ENCODE measurements around the gene HSD3B7.
A peak's percentile ranks its signal among the peaks of the same experiment; 100 is the strongest.

HSD3B7 gene

GRCh38 chr16:30986129-30986991 is 1.4 kb downstream of the HSD3B7 start:
- H3K9me3 Mint-ChIP-seq: no peaks in the 10 kb centered on the region
- H3K27me3 Mint-ChIP-seq: no peaks in the 10 kb centered on the region
- peaks cover 39% of the 10 kb centered on the region for H3K36me3 Mint-ChIP-seq
- ATAC-seq: no peak
- no peak overlapping the region for H3K27ac Mint-ChIP-seq
- H3K4me3 Mint-ChIP-seq: no peak overlapping the region
- H3K4me1 Mint-ChIP-seq: peaks cover 13% of the 10 kb centered on the region

DNA sequence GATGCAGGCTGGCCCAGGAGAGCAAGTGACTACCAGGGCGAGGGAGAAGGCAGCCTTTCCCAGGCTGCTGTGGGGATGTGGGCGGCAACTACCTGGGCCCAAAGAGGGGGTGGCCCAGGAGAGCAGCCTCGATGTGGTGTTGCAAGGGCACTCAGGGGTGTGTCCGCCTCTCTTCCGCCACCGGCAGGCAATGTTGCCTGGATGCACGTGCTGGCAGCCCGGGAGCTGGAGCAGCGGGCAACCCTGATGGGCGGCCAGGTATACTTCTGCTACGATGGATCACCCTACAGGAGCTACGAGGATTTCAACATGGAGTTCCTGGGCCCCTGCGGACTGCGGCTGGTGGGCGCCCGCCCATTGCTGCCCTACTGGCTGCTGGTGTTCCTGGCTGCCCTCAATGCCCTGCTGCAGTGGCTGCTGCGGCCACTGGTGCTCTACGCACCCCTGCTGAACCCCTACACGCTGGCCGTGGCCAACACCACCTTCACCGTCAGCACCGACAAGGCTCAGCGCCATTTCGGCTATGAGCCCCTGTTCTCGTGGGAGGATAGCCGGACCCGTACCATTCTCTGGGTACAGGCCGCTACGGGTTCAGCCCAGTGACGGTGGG is 2.7 kb downstream of the HSD3B7 start:
- Mint-ChIP-seq H3K4me3 (no peak overlapping the region), H3K27ac (no peak overlapping the region), H3K9me3 (no peaks in the 10 kb centered on the region), H3K4me1 (peaks cover 13% of the 10 kb centered on the region), H3K27me3 (no peaks in the 10 kb centered on the region), H3K36me3 (peaks cover 25% of the 10 kb centered on the region)
- no peak for ATAC-seq

- ATAC-seq: no peak
- no peaks in the 10 kb centered on the region for H3K27me3 Mint-ChIP-seq
- peaks cover 13% of the 10 kb centered on the region for H3K36me3 Mint-ChIP-seq
- H3K4me3 Mint-ChIP-seq: no peak overlapping the region
- no peak overlapping the region for H3K27ac Mint-ChIP-seq
- peaks cover 12% of the 10 kb centered on the region for H3K4me1 Mint-ChIP-seq
- no peaks in the 10 kb centered on the region for H3K9me3 Mint-ChIP-seq
These were observed 4.6 kb downstream of the HSD3B7 start for GRCh38 chr16:30989469-30990047.

- peaks cover 12% of the 10 kb centered on the region for H3K4me1 Mint-ChIP-seq
- H3K9me3 Mint-ChIP-seq: no peaks in the 10 kb centered on the region
- H3K27ac Mint-ChIP-seq: no peak overlapping the region
- peaks cover 13% of the 10 kb centered on the region for H3K36me3 Mint-ChIP-seq
- H3K4me3 Mint-ChIP-seq: no peak overlapping the region
- no peak for ATAC-seq
- H3K27me3 Mint-ChIP-seq: no peaks in the 10 kb centered on the region
These were observed 5.1 kb downstream of the HSD3B7 start for GRCh38 chr16:30990105-30990504.

- Mint-ChIP-seq H3K9me3 (no peaks in the 10 kb centered on the region), H3K36me3 (peaks cover 12% of the 10 kb centered on the region), H3K4me1 (peaks cover 13% of the 10 kb centered on the region), H3K4me3 (no peak overlapping the region), H3K27me3 (no peaks in the 10 kb centered on the region), H3K27ac (no peak overlapping the region)
- ATAC-seq: no peak
These were observed 6.0 kb downstream of the HSD3B7 start for GRCh38 chr16:30991052-30991451.

DNA sequence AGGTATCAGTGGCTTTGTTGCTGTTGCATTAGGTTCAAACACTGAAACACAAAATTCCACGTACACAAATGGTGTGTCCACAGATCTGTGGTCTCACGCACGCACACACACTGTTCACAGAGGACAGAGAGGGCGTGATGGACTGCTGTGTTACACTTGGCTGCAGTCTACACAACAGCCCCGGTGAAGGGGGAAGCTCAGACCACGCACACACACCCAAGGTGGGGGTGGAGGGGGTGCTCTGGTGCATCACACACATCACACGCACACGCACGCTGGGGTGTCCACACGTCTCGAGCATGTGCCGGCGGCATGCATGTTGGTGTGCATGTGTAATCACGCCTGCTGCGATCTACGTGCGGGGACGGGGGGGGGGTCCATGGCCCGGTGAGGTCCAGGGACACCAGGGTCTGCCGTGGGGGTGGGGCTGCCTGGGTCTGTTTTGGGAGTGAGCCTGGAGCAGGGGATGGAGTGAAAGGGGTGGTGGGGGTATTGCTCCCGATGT is 7.3 kb downstream of the HSD3B7 start:
- no peaks in the 10 kb centered on the region for H3K9me3 Mint-ChIP-seq
- ATAC-seq: no peak
- H3K4me1 Mint-ChIP-seq: peaks cover 22% of the 10 kb centered on the region
- H3K27ac Mint-ChIP-seq: no peak overlapping the region
- no peaks in the 10 kb centered on the region for H3K27me3 Mint-ChIP-seq
- no peak overlapping the region for H3K4me3 Mint-ChIP-seq
- H3K36me3 Mint-ChIP-seq: no peaks in the 10 kb centered on the region

GRCh38 chr16:30992931-30993816 is 8.2 kb downstream of the HSD3B7 start:
- no peak for ATAC-seq
- H3K27ac Mint-ChIP-seq: no peak overlapping the region
- H3K9me3 Mint-ChIP-seq: no peaks in the 10 kb centered on the region
- no peak overlapping the region for H3K4me3 Mint-ChIP-seq
- H3K27me3 Mint-ChIP-seq: no peaks in the 10 kb centered on the region
- peaks cover 26% of the 10 kb centered on the region for H3K4me1 Mint-ChIP-seq
- H3K36me3 Mint-ChIP-seq: no peaks in the 10 kb centered on the region

- Mint-ChIP-seq H3K9me3 (no peaks in the 10 kb centered on the region), H3K27me3 (no peaks in the 10 kb centered on the region), H3K4me1 (peaks cover 26% of the 10 kb centered on the region), H3K4me3 (peak overlapping the region; percentile 89), H3K27ac (peak overlapping the region; percentile 88), H3K36me3 (no peaks in the 10 kb centered on the region)
- ATAC-seq: no peak
These were observed 10.9 kb downstream of the HSD3B7 start for GRCh38 chr16:30995927-30996323.

- Mint-ChIP-seq H3K27me3 (no peaks in the 10 kb centered on the region), H3K4me3 (peak overlapping the region; percentile 89), H3K9me3 (no peaks in the 10 kb centered on the region), H3K27ac (peak overlapping the region; percentile 88), H3K36me3 (no peaks in the 10 kb centered on the region), H3K4me1 (peaks cover 26% of the 10 kb centered on the region)
- ATAC-seq: peak; percentile 25
These were observed 11.4 kb downstream of the HSD3B7 start for GRCh38 chr16:30996324-30996984.

- Mint-ChIP-seq H3K27ac (peak overlapping the region; percentile 88), H3K36me3 (no peaks in the 10 kb centered on the region), H3K27me3 (no peaks in the 10 kb centered on the region), H3K9me3 (no peaks in the 10 kb centered on the region), H3K4me3 (peak overlapping the region; percentile 89), H3K4me1 (peaks cover 26% of the 10 kb centered on the region)
- ATAC-seq: peak; percentile 95
These were observed 12.1 kb downstream of the HSD3B7 start for GRCh38 chr16:30996985-30997724.

GRCh38 chr16:30997725-30998711 is 13.0 kb downstream of the HSD3B7 start:
- H3K4me1 Mint-ChIP-seq: peaks cover 26% of the 10 kb centered on the region
- H3K27ac Mint-ChIP-seq: peak overlapping the region; percentile 88
- H3K36me3 Mint-ChIP-seq: no peaks in the 10 kb centered on the region
- peak overlapping the region; percentile 89 for H3K4me3 Mint-ChIP-seq
- H3K9me3 Mint-ChIP-seq: no peaks in the 10 kb centered on the region
- ATAC-seq: no peak
- H3K27me3 Mint-ChIP-seq: no peaks in the 10 kb centered on the region

- no peak for ATAC-seq
- Mint-ChIP-seq H3K27me3 (no peaks in the 10 kb centered on the region), H3K36me3 (no peaks in the 10 kb centered on the region), H3K27ac (no peak overlapping the region), H3K4me1 (peaks cover 26% of the 10 kb centered on the region), H3K4me3 (no peak overlapping the region), H3K9me3 (no peaks in the 10 kb centered on the region)
These were observed 14.1 kb downstream of the HSD3B7 start for GRCh38 chr16:30998852-30999761.
